ENCODE data around the gene EPN2.

Gene EPN2

DNA sequence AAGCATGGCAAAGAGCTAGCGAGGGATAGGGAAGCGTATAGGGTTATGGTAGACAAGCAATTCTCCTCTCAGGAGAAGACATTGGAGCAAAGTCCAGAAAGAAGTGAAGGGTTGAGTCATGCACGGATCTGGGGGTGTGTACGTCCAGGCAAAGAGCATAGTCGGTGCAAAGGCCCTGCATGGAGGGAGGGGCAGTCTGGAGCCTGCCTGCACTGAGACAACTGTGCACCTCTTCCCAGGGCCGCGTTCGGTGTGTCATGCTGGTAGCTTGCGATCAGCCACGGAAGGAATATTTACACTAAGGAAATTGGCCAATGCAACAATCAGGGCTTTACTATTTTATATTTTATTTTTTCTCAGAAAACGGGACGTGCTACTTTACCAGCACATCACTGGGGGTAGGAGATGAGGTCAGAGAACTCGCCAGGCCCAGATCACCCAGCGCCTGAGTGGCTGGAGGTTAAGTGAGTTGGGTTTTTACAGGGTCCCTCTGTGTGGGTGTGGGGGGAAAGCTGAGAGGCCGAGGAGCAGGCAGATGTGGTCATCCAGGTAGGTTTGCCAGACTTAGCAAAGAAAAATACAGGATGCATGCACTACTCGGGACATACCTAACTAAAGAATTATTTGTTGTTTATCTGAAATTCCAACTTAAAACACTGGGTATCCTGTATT lies 132.1 kb downstream of the EPN2 start:
- TF ChIP-seq, protein P1, sequence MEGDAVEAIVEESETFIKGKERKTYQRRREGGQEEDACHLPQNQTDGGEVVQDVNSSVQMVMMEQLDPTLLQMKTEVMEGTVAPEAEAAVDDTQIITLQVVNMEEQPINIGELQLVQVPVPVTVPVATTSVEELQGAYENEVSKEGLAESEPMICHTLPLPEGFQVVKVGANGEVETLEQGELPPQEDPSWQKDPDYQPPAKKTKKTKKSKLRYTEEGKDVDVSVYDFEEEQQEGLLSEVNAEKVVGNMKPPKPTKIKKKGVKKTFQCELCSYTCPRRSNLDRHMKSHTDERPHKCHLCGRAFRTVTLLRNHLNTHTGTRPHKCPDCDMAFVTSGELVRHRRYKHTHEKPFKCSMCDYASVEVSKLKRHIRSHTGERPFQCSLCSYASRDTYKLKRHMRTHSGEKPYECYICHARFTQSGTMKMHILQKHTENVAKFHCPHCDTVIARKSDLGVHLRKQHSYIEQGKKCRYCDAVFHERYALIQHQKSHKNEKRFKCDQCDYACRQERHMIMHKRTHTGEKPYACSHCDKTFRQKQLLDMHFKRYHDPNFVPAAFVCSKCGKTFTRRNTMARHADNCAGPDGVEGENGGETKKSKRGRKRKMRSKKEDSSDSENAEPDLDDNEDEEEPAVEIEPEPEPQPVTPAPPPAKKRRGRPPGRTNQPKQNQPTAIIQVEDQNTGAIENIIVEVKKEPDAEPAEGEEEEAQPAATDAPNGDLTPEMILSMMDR (conservative IDR thresholded peaks at IDR 0.05; ENCODE audit: low read length), result no peak

DNA sequence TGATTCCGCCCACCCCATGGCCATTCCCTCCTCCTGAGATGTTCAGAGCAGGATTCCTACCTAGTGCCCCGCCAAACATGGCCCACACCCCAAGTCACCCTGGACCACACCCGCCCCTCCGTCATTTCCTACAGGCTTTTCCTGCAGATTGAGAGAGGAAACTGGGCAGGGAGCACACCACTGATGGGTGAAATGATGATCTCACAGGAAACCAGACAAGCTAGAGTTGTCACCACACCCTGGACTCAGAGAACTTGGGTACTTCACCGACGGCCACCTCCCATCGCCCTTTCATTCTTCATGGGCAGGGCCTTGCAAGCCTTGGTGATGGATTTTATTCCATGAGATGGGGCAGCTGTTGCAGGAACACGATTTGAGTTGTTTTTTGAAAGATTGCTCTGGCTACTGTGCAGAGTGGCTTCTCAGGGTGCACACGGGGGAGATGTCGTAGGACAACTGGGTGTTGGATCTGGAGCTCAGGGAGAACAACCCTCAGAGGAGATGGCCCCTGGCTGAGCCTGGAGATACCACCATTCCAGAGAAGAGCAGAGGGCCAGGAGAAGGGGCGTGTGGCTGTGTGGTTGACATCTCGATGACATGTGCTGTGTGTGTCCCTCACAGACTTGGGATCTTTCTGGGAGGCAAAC lies 132.8 kb downstream of the EPN2 start:
- no peak overlapping the region for H3K4me3 ChIP-seq (ENCODE audit: low read length)
- TF ChIP-seq, protein P1 (conservative IDR thresholded peaks at IDR 0.05; ENCODE audit: low read length), result no peak

More for the DNA sequence above, 132.1 kb downstream of the EPN2 start:
- no peak overlapping the region for H3K4me3 ChIP-seq (ENCODE audit: low read length)
- no peak for DNase-seq (ENCODE audit: low read depth)

DNA sequence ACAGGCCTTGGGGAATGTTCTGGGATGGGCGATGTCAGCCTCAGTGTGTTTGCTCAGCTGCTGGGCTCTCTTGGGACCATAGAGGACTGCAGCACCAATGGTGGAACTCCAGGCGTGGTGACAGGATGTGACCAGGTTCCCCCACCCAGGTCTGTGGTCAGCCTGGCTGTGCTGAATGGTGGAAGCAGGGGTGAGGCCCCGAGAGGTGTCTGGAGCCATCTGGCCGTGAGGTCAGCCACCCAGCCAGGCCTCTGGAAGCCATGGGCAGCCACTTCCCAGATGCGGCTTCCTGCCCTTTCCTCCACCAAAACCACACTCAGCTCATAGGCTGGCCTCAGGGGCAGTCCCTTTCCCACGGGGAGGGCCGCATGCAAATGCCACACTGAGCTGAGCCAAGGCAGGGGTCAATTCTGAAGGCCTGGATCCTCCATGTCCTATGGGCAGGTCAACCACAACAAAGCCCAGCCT lies 133.4 kb downstream of the EPN2 start:
- H3K4me3 ChIP-seq (ENCODE audit: low read length), result no peak overlapping the region
- DNase-seq (ENCODE audit: low read depth), result no peak
- TF ChIP-seq, protein P1 (conservative IDR thresholded peaks at IDR 0.05; ENCODE audit: low read length), result no peak

More for the DNA sequence above, 132.8 kb downstream of the EPN2 start:
- DNase-seq (ENCODE audit: low read depth), result no peak

DNA sequence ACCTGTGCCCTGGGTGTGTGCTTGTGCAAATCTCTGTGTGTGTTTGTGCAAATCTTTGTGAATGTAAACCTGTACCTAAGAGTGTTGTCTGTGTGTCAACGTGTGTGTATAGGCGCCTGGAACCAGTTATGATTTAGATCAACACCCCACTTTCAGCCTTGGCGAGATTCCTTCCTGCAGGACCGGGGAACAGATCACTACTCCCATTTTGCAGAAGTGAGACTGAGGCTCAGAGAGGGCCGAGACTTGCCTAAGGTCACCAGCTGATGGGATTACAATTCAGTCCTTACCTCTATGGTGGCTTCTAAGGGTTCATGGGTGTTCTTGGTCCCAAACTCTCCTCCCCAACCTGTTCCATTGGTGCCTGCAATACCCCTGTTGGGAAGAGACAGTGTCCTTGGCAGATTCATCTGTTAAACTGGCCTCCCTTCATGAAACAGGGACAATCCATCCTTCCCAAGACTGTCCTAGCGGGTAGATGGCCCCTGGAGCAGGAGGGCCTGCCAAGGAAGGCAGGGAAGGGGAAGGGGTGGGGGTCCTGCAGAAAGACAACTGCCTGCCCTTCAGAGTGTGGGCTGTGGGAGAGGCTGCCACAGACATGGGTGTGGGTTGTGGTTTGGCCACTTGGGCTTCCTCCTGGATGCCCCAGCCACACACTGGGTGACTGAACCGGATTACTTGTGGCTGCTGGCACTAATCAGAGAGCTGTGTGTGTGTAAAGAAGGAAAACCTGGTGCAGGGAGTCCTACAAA lies 134.3 kb downstream of the EPN2 start:
- no peak overlapping the region for H3K4me3 ChIP-seq (ENCODE audit: low read length)
- DNase-seq (ENCODE audit: low read depth), result no peak

DNA sequence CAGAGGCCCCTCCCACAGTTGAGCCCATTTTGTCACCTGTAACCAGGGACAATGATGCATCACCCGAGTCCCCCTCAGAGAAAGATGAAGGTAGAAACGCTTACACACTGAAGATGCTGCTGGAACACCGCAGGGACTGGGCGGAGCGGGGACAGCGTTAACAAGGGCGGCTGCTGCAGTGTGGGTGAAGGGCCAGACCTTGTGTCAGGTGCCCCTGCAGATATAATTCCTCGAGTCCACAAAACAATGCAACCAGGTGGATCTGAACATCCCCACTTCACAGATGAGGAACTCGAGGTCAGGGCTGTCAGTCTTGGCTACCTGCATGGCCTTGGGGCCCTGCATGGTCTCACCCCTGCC lies 134.8 kb downstream of the EPN2 start:
- no peak for DNase-seq (ENCODE audit: low read depth)
- TF ChIP-seq, protein P1 (conservative IDR thresholded peaks at IDR 0.05; ENCODE audit: low read length), result no peak
- H3K4me3 ChIP-seq (ENCODE audit: low read length), result no peak overlapping the region

More for the DNA sequence above, 134.3 kb downstream of the EPN2 start:
- TF ChIP-seq, protein P1 (conservative IDR thresholded peaks at IDR 0.05; ENCODE audit: low read length), result no peak

DNA sequence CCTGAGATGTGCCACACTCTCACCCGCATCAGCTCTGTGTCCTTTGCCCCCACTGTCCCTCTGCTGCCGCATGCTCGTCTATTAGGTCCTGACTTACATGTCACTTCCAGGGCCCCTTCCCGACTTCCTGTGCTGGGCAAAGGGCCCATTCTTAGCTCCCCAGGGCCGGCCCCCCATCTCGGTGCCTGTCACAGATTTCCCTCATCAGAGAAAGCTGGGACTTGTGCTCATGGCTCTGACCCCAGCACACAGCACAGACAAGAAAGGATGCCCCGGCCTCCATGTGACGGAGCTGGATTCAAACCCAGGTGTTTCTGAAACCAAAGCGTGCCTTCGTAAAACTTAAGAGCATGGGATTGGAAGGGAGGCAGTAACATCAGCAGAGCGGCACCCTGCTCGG lies 135.3 kb downstream of the EPN2 start:
- DNase-seq (ENCODE audit: low read depth), result no peak
- H3K4me3 ChIP-seq (ENCODE audit: low read length), result no peak overlapping the region
- TF ChIP-seq, protein P1 (conservative IDR thresholded peaks at IDR 0.05; ENCODE audit: low read length), result no peak
